Activated T-cell treated with anti-CD3 and anti-CD28 coated beads, Interleukin-2, amount 50 U/mL, for 48 hours (primary cell): ENCODE measurements around the gene ERFL.

Source experiments
- DNase-seq, 2 experiments: peaks; one replicate each; pipeline ENCODE4 v3.0.0-alpha.2; 2020

The ERFL gene

GRCh38 chr19:41912899-41913537 lies 15.2 kb downstream of the ERFL start:
- peak in 1 of 2 experiments; percentile 39 for DNase-seq

DNA sequence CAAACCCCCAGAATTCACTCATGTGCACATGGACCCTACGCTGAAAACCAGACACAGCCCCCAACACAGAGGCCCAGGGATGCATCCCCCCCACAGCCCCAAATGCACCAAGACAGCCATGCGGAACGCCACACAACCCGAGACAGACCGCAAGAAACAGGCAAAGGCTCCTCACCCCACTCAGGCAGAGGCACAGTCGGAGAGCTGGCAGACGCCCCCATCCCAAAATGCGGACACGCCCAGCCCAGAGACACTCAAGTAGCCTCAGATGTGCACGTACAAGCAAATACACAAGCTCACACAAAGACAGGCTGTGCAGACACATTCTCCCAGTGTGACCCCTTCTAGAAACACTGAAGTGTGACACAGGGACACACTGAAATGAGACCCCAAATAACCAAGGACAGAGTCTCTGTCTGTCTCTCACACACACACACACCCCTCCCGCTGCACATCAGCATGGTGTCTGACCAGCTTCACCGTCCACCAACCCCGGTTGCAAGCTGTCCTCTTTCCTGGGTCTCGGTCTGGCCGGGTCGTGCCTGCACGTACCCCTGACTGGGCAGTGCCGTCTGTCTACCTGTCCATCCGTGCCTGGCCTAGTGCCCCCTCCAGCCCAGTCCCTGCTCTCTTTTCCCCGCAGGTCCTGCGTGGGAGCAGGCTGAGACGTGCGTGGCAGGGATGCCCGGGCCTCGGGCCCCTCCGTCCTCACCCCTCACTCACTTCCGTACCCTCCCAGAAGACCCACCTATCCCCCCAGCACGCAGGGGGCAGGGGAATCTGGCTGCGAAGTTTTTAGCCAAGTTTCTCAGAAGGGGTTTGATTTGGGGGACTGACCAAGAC lies 16.1 kb downstream of the ERFL start:
- peak; percentile 43 to 46 for DNase-seq

- DNase-seq: peak in 1 of 2 experiments; percentile 40
These were observed 17.0 kb downstream of the ERFL start for GRCh38 chr19:41910992-41911888.

- DNase-seq: peak in 1 of 2 experiments; percentile 40
These were observed 17.8 kb downstream of the ERFL start for GRCh38 chr19:41910240-41910991.

DNA sequence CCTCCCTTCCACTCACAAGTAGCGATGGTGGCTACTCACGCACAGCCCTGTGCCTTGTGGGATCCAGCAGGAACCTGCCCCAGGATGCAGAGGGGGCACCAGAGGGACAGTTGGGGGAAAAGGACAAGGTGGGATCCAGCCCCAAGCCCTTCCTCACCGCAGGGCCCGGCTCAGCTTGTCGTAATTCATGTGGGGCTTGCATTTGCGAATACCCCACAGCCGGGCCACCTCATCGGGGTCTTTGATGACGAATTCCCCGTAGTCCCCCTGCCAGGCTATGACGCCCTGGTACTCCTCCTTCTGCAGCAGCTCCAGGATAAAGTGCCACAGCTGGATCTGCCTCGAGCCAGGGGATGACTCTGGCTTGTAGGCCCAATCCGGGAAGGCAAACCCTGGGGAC lies 18.5 kb downstream of the ERFL start:
- DNase-seq: no peak

- no peak for DNase-seq
These were observed 19.4 kb downstream of the ERFL start for GRCh38 chr19:41908724-41909464.

DNA sequence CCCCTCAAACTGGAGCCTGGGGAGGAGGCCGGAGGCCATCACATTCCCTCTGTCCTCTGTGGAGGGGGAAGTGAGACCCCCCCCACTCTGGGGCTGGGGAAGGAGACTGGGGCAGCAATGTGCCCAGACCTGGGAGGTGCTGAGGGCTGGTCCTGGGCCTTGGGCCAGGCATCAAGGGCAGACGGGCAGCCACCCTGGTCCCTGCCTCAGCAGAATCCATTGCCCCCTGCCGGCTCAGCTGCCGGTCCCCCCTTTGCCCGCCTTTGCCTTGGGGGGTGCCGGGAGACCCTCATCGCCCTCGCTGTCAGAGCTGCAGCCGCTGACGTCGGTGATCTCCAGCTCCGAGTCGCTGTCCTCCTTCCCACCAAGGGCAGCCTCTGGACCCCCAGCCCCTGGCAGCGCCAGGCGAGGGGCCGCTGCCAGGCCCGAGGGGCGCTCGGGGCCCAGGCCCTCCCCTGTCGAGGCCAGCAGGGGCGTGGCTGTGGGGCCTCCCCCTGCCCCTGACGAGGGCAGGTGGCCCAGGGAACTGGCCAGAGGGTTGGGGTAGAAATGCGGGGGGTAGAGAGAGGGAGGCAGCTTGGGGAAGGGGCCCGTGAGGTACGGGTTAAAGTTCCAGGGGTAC lies 20.1 kb downstream of the ERFL start:
- no peak for DNase-seq

- DNase-seq: no peak
These were observed 21.2 kb downstream of the ERFL start for GRCh38 chr19:41906916-41907680.

DNA sequence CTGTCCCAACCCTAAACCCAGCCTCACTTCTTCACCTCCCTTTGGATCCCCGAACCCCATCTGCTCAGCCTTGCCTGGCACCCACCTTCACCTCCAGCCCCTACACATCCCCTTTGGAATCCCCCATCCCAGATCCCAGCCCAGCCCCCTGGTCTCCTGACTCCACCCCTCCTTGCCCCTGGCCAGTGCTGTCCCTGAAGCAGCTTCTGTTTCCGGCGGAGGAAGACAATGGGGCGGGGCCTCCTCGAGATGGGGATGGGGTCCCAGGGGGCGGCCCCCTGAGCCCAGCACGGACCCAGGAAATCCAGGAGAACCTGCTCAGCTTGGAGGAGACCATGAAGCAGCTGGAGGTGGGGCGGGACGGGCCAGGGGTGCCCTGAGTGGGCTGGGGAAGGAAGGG lies 22.0 kb downstream of the ERFL start:
- DNase-seq: no peak

- DNase-seq: no peak
These were observed 22.8 kb downstream of the ERFL start for GRCh38 chr19:41905273-41906002.

DNA sequence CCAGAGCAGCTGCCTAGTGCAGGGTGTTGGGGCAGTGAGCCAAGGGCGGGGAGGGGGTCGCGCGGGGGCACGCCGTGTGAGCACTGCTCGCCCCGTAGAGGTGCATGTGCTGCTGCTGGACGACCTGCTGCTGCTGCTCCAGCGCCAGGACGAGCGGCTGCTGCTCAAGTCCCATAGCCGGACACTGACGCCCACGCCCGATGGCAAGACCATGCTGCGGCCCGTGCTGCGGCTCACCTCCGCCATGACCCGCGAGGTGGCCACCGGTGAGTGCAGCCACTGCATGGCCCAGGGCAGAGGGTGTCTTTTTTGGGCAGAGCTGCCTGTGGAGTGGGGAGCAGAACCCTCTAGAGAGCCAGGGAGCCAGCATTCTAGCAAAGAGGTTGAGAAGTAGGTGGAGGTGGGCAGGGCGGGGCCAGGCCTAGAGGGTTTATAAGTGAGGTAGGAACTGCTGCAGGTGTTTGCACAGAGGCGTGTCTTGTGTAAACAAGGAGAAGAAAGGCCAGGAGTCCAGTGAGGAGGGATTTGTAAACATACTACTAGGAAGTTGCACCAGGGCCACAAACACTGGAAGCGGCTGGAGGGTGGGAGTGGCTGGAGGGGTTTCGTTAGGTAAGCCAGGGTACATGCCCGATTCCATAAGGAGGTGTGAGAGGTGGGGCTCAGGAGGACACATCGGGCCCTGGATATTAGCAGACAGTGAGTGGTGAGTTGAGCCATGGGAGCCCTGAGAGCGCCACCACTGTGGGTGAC lies 24.0 kb downstream of the ERFL start:
- no peak for DNase-seq

GRCh38 chr19:41903193-41903953 lies 24.9 kb downstream of the ERFL start:
- no peak for DNase-seq

DNA sequence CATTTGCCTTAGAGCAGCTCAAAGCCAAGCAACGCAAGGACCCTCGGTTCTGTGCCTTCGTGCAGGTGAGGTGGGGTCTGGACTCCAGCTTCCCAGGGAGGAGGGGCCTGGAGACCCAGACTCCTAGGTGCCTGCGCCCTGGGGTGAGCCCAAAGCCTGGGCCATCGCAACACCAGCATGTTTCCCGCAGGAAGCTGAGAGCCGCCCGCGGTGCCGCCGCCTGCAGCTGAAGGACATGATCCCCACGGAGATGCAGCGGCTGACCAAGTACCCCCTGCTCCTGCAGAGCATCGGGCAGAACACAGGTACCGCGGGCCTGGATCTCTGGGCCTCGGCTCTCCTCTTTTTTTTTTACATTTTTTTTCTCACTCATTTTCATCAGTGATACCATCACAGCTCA lies 25.7 kb downstream of the ERFL start:
- DNase-seq: no peak

DNA sequence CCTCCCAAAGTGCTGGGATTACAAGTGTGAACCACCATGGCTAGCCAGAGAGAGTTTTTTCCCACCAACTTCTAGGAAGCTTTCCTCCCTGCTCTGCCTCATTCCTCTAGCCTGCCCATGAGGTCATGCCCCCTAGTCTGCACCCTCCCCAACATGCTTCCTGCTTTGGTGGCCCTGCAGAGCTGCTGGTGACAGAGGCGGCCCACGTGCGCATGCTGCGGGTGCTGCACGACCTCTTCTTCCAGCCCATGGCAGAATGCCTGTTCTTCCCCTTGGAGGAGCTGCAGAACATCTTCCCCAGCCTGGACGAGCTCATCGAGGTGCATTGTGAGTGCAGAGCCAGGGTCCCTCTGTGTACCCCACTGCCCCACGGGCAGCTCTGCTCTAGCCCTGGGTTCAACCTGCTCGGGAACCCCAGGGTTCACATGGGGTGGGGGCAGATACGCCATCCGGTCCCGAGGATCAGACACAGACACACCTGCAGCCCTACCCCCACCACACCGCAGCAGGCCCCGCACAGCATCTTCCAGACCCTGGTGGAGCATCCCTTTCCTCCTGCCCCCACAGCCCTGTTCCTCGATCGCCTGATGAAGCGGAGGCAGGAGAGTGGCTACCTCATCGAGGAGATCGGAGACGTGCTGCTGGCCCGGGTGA lies 26.4 kb downstream of the ERFL start:
- DNase-seq: no peak

GRCh38 chr19:41898235-41898634 lies 30.0 kb downstream of the ERFL start:
- no peak for DNase-seq

- no peak for DNase-seq
These were observed 30.4 kb downstream of the ERFL start for GRCh38 chr19:41897820-41898219.

DNA sequence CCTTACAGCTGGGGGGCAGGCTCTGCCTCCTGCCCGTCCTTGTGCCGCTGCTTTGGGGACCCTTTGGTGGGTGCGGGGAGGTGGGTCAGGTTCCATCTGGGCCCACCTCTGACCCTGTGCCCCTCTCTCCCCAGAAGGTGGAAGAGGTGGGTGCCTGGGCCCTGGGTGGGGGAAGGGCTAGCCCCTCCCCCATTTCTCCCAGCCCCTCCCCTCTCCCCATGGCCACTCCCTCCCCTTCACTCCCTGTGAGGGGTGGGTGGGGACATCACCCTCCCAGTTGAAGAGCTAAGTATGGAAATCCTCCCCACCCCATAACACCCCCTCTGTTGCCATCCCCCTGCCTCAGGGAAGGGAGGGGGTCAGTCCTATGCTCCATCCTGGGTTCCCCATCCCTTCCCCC lies 31.1 kb downstream of the ERFL start:
- DNase-seq: no peak

GRCh38 chr19:41896581-41896942 lies 31.7 kb downstream of the ERFL start:
- DNase-seq: no peak
